HEK293 (cell line): ENCODE results near the gene MED19.

ENCODE experiments used
- CTCF ChIA-PET: fragments of 350-600 bp; formaldehyde crosslinking; extraction: SDS; loops from one replicate; lab custom pipeline; 2021; ENCODE audit warnings: antibody characterized with exemption; lab: Yijun Ruan, JAX
- POLR2A ChIA-PET: fragments of 300-600 bp; formaldehyde crosslinking; extraction: SDS; loops from one replicate; lab custom pipeline; 2020; ENCODE audit warnings: antibody characterized with exemption, inconsistent platforms; lab: Yijun Ruan, JAX
- H3K27ac ChIP-seq: fragments of 200-500 bp; sonication (Bioruptor generic); 2 replicates; pipeline ENCODE4 v1.5.1; 2014; ENCODE audit warnings: low read depth, low read length, control low read depth, inconsistent platforms; ENCODE audit errors: extremely low read depth
- H3K36me3 ChIP-seq, 2 experiments: fragments of 200-500 bp in 1 of 2; sonication (Bioruptor generic) in 1 of 2; 1 replicate in 1 of 2; 2 replicates in 1 of 2; pipeline ENCODE4 v1.5.1; 2014 to 2017; ENCODE audit warnings: inconsistent platforms in 2 of 2, low read length in 2 of 2; ENCODE audit not compliant: control insufficient read depth in 2 of 2, insufficient read depth in 1 of 2
- H3K4me1 ChIP-seq: fragments of 200-500 bp; sonication (Bioruptor generic); 2 replicates; pipeline ENCODE4 v1.5.1; 2014; ENCODE audit warnings: mild to moderate bottlenecking, low read length, inconsistent platforms; ENCODE audit not compliant: control insufficient read depth, insufficient read depth
- H3K4me3 ChIP-seq: 2 replicates; pipeline ENCODE4 v1.5.1; 2011; ENCODE audit warnings: low read depth, mild to moderate bottlenecking, control low read depth, low read length, moderate library complexity
- H3K9me3 ChIP-seq: fragments of 200-500 bp; sonication (Bioruptor generic); 2 replicates; pipeline ENCODE4 v1.5.1; 2014; ENCODE audit warnings: low read depth, low read length, inconsistent platforms; ENCODE audit not compliant: control insufficient read depth, insufficient read depth
- BCL6B ChIP-seq: fragments of 450-650 bp; formaldehyde crosslinking; IDR thresholded peaks from 2 replicates; pipeline ENCODE4 v1.5.1; 2017; ENCODE audit warnings: missing biosample characterization, missing genetic modification characterization
- HOXA7 ChIP-seq: sonication (generic); formaldehyde crosslinking; IDR thresholded peaks from 2 replicates; pipeline ENCODE4 v1.8.1; 2022; ENCODE audit warnings: missing genetic modification reagents, borderline replicate concordance
- RBAK ChIP-seq: fragments of 450-650 bp; formaldehyde crosslinking; IDR thresholded peaks from 2 replicates; pipeline ENCODE4 v1.5.1; 2016; ENCODE audit warnings: missing biosample characterization, missing genetic modification characterization
- SCRT2 ChIP-seq: fragments of 450-650 bp; formaldehyde crosslinking; IDR thresholded peaks from 2 replicates; pipeline ENCODE4 v1.5.1; 2016; ENCODE audit warnings: missing biosample characterization, missing genetic modification characterization
- ZNF449 ChIP-seq: fragments of 450-650 bp; formaldehyde crosslinking; IDR thresholded peaks from 2 replicates; pipeline ENCODE4 v1.5.1; 2017; ENCODE audit warnings: missing biosample characterization, mild to moderate bottlenecking, missing genetic modification characterization, moderate library complexity
- ZNF548 ChIP-seq: fragments of 450-650 bp; formaldehyde crosslinking; IDR thresholded peaks from 2 replicates; pipeline ENCODE4 v1.5.1; 2016; ENCODE audit warnings: missing biosample characterization, missing genetic modification characterization
- ZNF561 ChIP-seq: fragments of 450-650 bp; IDR thresholded peaks from 2 replicates; pipeline ENCODE4 v1.5.1; 2018; ENCODE audit warnings: missing biosample characterization, missing genetic modification characterization, borderline replicate concordance
- ZNF621 ChIP-seq: fragments of 450-650 bp; formaldehyde crosslinking; IDR thresholded peaks from 2 replicates; pipeline ENCODE4 v1.5.1; 2017; ENCODE audit warnings: missing biosample characterization, missing genetic modification characterization
- ZSCAN30 ChIP-seq: fragments of 450-650 bp; IDR thresholded peaks from 2 replicates; pipeline ENCODE4 v1.5.1; 2018; ENCODE audit warnings: missing biosample characterization, mild to moderate bottlenecking, missing genetic modification characterization, moderate library complexity
- TF ChIP-seq, protein P1 (sequence below): fragments of 450-650 bp; formaldehyde crosslinking; IDR thresholded peaks from 2 replicates; pipeline ENCODE4 v1.5.1; 2016; ENCODE audit warnings: missing biosample characterization, missing genetic modification characterization
- TF ChIP-seq, protein P2 (sequence below): fragments of 450-650 bp; formaldehyde crosslinking; IDR thresholded peaks from 2 replicates; pipeline ENCODE4 v1.5.1; 2016; ENCODE audit warnings: missing biosample characterization, missing genetic modification characterization

MED19 gene

DNA sequence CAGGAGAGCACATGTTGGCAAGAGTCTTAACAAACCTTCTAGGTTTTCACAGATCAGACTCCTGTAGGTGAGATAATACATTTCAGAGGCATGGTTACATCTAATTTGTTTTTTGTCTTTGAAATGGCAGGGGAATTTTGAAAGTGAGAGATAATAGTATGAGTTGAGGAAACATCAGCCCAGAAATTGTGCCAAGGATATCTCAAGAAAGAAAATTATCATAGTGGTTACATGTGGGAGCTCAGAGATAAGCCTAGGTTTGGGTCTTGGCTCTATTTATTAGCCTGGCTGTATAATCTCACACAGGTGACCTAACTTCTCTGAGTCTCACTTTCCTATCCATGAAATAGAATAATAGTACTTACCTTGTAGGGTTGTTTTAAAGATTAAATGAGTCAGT is 39.2 kb upstream of the MED19 start:
- TF ChIP-seq, protein P1, sequence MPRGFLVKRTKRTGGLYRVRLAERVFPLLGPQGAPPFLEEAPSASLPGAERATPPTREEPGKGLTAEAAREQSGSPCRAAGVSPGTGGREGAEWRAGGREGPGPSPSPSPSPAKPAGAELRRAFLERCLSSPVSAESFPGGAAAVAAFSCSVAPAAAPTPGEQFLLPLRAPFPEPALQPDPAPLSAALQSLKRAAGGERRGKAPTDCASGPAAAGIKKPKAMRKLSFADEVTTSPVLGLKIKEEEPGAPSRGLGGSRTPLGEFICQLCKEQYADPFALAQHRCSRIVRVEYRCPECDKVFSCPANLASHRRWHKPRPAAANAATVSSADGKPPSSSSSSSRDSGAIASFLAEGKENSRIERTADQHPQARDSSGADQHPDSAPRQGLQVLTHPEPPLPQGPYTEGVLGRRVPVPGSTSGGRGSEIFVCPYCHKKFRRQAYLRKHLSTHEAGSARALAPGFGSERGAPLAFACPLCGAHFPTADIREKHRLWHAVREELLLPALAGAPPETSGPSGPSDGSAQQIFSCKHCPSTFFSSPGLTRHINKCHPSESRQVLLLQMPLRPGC (tag by site-specific recombination), result no peak
- ChIA-PET POLR2A (interaction anchor here (1.2 to 2.1 kb wide), 2 partner anchors 10 to 27 kb away, joined by 4 to 7 read pairs; partner anchors contain the start of gene SELENOH), CTCF (interaction anchor here (0.5 to 2.2 kb wide), 15 partner anchors 9 to 775 kb away, joined by 3 to 49 read pairs (median 4); partner anchors contain the start of genes CLP1, CTNND1 and SELENOH)
- H3K9me3 ChIP-seq, result no peaks in the 10 kb centered on the region
- no peaks in the 10 kb centered on the region for H3K4me1 ChIP-seq
- no peak overlapping the region for H3K4me3 ChIP-seq
- H3K36me3 ChIP-seq, result no peaks in the 10 kb centered on the region
- no peak overlapping the region for H3K27ac ChIP-seq

DNA sequence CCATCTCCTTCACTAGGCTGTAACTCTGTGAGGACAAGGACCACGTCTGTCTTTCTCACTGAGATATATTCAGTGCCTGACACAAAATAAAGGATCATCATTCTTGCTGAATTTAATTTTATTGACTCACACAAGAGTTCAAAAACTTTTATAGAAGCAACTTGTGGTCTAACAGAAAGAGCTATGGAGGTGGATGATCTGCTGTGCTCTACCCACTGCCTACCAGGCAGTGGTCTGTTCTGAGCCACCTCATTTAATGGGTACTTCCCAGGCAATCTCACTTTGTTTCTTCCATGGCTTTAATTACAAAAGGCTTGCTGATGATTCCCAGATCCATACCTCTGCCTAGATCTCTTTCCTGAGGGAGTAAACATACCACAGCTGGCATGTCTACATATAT is 34.9 kb upstream of the MED19 start:
- no peak overlapping the region for H3K4me3 ChIP-seq
- POLR2A ChIA-PET, result interaction anchor here (1.1 to 2.1 kb wide), 3 partner anchors 15 to 54 kb away, joined by 3 to 7 read pairs (median 5); no protein-coding TSS in a partner anchor
- TF ChIP-seq BCL6B (tag by site-specific recombination) (no peak), HOXA7 (CRISPR knock-in tag) (no peak)
- TF ChIP-seq, protein P2, sequence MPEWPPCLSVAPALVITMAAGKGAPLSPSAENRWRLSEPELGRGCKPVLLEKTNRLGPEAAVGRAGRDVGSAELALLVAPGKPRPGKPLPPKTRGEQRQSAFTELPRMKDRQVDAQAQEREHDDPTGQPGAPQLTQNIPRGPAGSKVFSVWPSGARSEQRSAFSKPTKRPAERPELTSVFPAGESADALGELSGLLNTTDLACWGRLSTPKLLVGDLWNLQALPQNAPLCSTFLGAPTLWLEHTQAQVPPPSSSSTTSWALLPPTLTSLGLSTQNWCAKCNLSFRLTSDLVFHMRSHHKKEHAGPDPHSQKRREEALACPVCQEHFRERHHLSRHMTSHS, result no peak
- TF ChIP-seq, all 188 proteins: peak for 0
- no peaks in the 10 kb centered on the region for H3K4me1 ChIP-seq
- peaks cover 8 to 39% of the 10 kb centered on the region in 2 experiments for H3K36me3 ChIP-seq
- H3K9me3 ChIP-seq, result no peaks in the 10 kb centered on the region
- CTCF ChIA-PET, result interaction anchor here (0.6 to 4.4 kb wide), 3 partner anchors 33 to 54 kb away, joined by 3 to 22 read pairs (median 3); no protein-coding TSS in a partner anchor
- no peak overlapping the region for H3K27ac ChIP-seq

GRCh38 chr11:57745206-57745605 is 33.2 kb upstream of the MED19 start:
- TF ChIP-seq ZNF621 (tag by site-specific recombination) (no peak), ZNF548 (tag by site-specific recombination) (no peak), SCRT2 (tag by site-specific recombination) (peak; percentile 62), ZSCAN30 (no peak)
- Histone ChIP-seq H3K9me3 (no peaks in the 10 kb centered on the region), H3K4me1 (no peaks in the 10 kb centered on the region), H3K4me3 (no peak overlapping the region), H3K27ac (no peak overlapping the region), H3K36me3 (peaks cover 8 to 43% of the 10 kb centered on the region in 2 experiments)
- ChIA-PET POLR2A (interaction anchor here (0.9 to 1.9 kb wide), 4 partner anchors 10 to 56 kb away, joined by 3 to 5 read pairs (median 4); partner anchors contain the start of gene CTNND1), CTCF (no interaction called here)

GRCh38 chr11:57744357-57744756 is 32.3 kb upstream of the MED19 start:
- POLR2A ChIA-PET, result interaction anchor here (0.9 to 1.2 kb wide), 3 partner anchors 9 to 32 kb away, joined by 3 to 4 read pairs (median 3); partner anchors contain the start of genes MED19 and TMX2
- no peaks in the 10 kb centered on the region for H3K4me1 ChIP-seq
- no peaks in the 10 kb centered on the region for H3K9me3 ChIP-seq
- no peak overlapping the region for H3K4me3 ChIP-seq
- CTCF ChIA-PET, result interaction anchor here (0.9 kb wide), 1 partner anchor 56 kb away, joined by 7 read pairs; no protein-coding TSS in a partner anchor
- H3K36me3 ChIP-seq, result peaks cover 8 to 51% of the 10 kb centered on the region in 2 experiments
- TF ChIP-seq ZNF449 (tag by site-specific recombination), result no peak
- TF ChIP-seq RBAK, result no peak
- TF ChIP-seq ZNF561, result no peak
- TF ChIP-seq, all 188 proteins: peak for 0
- H3K27ac ChIP-seq, result no peak overlapping the region
